Globus pallidus (tissue), 1 donor: Measurements from ENCODE around the gene MAPK11.

Experiments
- DNase-seq: peaks from one replicate; pipeline ENCODE4 v3.0.0-alpha.2; 2015; ENCODE audit warnings: low spot score

The MAPK11 gene

DNA sequence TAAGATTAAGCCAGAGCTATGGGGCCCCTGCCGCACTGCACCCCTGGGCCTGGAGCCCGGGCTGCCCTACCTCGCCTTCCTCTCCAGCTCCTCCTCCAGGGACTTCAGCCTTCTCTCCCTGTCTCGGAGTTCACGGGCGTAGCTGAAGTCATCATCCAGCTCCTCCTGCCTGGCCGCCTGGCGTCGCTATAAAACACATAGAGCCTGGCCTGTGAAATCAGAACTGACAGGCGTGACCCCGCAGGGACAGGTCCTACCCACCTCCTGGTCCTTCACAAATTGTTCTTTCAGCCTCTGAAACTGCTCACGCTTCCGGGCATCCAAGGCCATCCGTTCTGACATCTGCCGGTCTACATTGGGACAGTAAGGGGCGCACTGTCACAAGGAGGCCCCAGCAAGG is 46.1 kb downstream of the MAPK11 start:
- no peak for DNase-seq

DNA sequence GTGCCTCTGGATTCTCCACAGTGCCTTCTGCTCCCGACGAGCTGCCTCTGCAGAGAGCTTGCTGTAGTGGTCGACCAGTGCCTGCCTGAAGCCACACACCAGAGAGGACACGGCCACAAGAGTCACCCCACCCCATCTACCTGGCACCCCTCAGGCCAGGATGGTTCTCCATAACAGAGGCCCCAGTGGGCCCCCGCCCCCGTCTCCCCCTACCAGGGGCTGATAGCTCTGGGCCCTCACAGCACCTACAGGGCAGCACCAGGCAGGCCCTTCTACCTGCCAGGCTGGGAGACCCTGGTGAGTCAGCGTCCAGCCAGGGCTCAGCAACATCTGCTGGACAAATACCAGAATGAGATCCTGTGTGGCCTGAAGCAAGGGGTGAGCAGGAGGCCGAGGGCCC is 47.7 kb downstream of the MAPK11 start:
- no peak for DNase-seq

DNA sequence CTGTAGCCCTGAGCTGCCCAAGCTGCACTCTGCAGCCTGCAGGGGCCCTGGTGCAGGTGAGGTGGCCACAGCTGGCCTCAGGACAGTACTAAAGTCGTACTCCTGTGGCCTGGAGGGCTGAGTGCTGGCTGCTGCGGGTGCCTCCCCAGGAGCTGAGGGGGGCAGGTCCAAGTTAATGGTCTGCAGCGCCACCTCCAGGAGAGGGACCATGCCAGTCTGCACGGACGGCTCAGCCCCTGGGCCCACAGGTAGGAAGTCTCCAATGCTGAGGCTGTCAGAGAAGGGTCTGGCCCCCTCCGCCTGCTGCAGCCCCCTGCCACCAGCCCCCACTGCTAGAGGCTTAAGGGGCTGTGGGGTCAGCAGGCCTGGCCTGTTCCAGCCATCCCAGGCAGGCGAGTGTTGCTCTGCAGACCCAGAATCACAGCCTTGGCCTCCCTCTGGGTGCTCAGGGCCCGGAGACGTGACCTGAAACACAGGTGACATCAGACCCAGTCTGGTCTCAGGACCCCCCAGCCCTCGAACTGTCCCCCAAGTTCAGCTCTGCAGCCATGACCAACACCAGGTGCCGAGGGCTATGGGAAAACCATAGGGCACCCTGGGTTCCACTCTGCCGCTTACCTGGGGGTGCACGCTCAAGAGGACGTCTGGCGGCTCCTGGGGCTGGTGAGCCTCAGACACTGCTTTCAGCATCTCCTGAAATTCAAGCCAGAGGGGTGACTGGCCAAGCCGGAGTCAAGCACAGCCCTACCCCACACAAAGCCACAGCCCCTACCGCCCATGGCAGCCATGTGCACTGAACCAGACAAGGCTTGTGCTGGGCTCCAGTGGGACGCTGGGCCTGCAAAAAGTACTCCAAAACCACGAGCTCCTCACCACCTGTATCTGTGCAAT is 48.5 kb downstream of the MAPK11 start:
- DNase-seq = no peak

DNA sequence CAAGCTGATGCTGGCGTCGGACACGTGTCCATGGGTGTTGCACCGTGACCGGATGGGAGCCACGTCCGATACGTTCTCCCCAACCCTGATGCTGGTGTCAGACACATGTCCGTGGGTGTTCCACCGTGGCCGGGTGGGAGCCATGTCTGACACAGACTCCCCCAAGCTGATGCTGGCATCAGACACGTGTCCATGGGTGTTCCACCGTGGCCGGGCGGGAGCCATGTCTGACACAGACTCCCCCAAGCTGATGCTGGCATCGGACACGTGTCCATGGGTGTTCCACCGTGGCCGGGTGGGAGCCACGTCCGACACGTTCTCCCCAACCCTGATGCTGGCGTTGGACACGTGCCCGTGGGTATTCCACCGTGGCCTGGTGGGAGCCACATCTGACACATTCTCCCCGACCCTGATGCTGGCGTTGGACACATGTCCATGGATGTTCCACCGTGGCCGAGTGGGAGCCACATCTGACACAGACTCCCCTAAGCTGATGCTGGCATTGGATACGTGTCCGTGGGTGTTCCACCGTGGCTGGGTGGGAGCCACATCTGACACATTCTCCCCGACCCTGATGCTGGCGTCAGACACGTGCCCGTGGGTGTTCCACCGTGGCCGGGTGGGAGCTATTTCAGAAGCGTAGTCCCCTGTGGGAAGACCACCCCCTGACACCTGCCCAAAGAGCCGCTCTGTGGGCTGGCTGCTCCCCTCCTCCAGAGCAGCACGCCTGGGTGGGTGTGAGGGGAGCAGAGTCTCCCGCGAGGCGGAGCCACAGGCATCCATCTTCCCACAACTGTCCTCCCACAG is 49.4 kb downstream of the MAPK11 start:
- no peak for DNase-seq

DNA sequence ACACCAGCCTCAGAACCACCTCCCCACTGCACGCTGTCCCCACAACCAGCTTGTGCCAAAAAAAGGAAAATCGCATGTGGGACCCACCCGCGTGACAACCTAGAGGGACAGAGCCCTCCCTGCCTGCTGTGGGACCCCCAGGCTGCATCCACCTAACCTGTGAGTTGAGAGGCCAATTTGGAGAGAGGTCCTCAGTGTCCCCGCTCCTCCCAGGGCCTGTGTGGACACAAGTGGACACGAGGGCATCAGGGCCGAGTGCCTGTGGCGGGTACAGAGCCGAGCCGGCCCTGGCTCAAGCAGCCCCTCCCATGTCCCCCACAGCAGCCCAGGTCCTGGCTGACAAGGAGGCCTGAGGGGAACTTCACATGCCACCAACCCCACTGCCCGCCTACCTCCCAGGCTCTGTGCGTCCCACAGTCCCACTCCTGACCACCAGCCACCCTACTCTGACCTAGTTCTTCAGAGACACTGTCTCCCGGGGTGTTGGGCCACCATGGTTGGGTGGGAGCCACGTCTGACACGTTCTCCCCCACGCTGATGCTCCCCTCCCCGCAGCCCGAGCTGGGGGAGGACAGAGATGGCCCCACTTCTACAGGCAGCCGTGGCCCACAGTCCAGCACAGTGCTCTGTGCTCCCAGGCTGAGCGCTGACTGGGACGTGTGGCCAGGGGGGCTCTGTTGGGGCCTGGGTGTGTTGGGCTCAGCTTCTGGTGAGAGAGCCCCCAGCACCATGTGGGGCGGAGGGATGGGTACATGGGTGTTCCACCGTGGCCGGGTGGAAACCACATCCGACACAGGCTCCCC is 50.2 kb downstream of the MAPK11 start:
- DNase-seq = no peak

DNA sequence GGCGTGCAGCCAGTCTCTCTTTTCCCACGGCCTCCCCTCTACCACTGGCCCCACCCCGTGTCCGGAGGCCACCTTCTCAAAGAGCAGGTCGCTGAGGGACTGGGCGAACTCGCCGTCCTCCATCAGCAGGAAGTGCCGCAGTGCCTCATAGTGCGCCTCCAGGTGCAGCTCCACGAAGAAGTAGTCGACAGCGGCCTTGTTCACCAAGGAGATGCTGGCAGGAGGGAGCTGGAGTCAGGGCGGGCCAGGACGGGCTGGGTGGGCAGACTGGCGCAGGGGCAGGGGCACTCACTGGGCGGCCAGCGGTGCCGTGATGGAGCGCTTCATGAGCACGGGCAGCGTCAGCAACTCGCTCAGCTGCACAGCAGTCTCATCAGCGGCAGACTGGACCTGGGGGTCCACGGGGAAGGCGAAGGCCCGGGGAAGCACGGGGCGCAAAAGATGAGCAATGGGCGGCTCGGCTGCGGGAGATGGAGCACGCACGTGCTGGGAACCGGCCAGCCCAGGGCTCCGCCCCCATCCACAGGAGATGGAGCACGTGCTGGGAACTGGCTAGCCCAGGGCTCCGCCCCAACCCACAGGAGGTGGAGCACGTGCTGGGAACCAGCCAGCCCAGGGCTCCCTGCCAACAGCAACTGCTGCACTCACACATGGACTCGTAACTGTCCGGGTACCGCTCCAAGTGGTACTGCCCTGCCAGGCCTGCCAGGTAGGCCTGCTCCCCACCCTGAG is 51.0 kb downstream of the MAPK11 start:
- no peak for DNase-seq

DNA sequence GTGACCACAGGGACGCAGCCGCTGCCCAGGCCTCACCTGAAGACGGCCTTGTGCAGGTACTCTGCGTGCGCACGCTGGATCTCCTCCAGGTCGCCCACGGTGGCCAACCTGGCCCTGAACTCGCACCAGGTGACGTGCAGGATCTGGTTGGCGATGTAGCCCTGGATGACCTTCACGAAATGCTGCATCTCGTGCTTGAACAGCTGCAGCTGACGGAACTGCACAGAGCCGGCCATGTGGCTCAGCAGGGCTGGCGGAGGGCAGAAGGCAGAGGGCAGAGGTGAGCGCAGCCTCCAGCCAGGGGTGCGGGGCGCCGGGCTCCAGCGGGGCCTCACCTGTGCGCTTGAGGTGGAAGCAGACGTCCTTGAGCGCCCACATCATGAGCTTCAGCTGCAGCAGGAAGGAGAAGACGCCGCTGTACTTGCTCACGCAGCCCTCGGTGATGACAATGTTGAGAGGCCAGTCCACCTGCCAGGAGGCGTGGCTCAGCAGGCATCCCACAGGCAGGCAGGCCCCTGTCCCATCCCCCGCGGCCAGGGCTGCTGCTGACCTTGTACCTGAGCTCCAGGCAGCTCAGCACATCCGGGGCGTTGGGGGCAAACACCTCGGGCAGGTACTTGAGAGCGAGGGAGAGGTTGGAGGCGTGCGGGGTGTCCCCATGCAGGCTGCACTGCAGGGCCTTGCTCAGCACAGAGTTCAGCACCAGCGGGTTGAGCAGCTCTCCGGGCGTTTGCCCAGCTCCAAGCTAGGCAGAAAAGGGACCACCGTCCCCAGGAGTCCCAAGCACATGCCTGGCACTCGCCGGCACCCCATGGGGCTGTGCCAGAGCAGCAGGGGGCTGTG is 51.8 kb downstream of the MAPK11 start:
- no peak for DNase-seq

DNA sequence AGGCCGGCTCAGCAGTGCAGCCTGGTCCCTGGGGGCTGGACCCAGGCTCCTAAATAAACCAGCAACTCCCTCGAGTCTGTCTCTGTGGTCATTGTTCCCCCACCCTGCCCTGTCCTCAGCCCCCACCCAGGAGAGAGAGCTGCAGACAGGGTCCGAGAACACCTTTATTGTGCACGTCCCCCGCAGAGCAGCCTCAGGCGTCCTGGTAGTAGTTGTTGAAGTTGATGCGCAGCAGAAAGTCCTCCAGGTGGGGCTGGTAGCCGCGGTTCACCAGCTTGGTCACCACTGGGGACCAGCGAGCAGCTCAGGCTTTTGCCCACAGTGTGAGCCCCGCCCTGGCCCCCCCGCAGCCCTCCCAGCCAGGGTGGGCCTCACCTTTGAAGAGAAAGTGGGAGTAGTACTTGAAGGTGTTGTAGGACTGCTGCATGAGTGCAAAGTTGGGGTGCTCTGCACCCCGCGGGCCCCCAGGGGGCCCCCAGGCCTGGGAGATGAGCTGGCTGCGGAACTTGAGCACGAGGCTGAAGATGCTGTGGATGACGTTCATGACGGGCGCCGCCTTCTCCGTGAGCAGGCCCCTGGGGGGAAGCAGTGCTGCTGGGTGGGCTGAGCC is 52.5 kb downstream of the MAPK11 start:
- DNase-seq = no peak

DNA sequence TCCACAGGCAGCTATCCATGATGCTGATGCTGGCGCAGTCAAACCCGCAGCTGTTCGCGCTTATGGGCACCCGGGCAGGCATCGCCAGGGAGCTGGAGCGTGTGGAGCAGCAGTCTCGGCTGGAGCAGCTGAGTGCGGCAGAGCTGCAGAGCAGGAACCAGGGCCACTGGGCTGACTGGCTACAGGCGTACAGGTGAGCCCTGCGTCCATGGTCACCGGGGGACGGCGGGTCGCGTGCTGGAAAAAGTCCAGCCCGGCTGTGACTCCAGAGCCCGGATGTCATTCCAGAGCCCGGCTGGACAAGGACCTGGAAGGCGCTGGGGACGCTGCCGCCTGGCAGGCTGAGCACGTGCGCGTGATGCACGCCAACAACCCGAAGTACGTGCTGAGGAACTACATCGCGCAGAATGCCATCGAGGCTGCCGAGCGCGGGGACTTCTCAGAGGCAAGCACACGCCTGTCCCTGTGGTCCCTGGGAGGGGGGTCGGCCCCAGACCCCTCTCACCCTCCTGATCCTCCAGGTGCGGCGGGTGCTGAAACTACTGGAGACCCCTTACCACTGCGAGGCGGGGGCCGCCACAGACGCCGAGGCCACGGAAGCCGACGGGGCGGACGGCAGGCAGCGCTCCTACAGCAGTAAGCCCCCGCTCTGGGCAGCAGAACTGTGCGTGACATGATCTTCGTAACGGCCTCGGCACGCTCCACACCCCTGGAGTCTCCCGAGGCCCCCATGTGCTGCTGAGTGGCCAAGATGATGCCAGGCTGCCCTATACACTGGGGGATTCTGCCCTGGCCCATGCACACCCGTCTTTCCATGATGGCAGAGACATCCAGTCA is 53.3 kb downstream of the MAPK11 start:
- DNase-seq = no peak

DNA sequence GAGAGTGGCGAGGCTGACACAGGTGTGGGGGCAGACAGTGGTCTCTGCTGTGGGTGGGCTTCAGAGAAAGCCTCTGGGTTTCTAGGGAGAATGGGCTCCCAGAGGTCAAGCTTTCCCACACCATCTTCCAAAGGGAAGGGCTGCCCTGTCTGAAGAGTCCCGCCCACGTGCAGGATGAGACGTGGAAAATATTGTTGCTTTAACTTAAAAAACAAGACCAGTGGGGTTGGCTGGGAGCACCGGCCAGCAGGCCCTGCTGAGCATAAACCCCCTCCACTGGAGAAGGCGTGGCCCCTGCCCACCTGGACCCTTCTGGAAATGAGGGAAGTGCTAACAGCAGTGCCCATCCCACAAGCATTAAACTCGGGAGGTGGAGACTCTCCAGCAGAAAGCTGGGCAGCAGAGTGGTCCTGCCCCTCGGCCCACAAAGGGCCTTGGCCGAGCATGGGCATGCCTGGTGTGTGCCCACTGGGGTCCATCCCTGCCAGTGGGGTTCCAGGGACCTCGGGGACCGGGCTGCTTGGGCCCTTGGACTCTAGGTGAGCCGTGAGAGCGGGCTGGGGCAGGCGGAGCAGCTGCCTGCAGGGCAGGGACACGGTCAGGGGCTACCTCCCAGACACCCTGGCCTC is 54.0 kb downstream of the MAPK11 start:
- DNase-seq = no peak

DNA sequence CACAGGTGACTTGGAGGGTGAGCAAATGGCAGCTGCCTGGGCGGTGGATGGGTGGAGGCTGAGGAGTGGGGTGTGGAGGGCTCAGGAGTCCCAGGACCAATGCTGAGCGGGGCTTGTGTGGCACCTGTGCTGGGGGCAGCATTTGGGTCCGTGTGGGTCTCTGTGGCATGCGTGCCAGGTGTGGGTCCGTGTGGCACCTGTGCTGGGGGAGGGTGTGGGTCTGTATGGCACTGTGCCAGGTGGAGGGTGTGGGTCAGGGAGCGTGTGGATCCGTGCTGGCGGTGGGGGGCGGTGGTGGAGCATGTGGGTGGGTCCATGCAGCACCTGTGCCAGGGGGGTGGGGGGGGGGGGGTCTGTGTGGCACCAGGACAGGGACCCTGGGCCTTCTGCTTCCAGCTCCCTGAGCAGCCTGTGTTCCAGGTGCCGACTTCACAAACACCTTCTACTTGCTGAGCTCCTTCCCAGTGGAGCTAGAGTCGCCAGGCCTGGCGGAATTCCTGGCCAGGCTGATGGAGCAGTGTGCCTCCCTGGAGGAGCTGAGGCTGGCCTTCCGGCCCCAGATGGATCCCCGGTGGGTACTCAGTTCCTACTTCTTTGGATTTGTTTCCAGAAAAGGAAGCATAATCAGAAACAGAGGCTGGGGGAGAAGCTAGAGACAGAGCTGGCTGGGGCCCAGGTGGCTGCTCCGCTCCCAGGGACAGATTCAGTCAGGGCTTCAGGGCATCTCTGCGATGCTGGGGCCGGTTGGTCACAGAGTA is 54.7 kb downstream of the MAPK11 start:
- no peak for DNase-seq
